ENCODE results near the gene JUND.
"Not testable (repeated sequence)": the region's sequence is repeated elsewhere in the genome, so short reads cannot be mapped to it uniquely, and the experiment has no call there.

Gene JUND

GRCh38 chr19:18281082-18282020 is at the start of gene JUND:
JUND (minus strand) TSS chr19:18281622; CDS start chr19:18281484, 138 bp downstream.
- peak; percentile 98 for DNase-seq

GRCh38 chr19:18330868-18331267 is 49.4 kb upstream of the JUND start:
- no peak for DNase-seq

- DNase-seq, result no peak
These were observed 47.6 kb upstream of the JUND start for GRCh38 chr19:18329035-18329376.

- DNase-seq, result peak; percentile 97
These were observed 47.1 kb upstream of the JUND start for GRCh38 chr19:18328340-18329034.

GRCh38 chr19:18326772-18327171 is 45.4 kb upstream of the JUND start:
- no peak for DNase-seq

- DNase-seq, result not testable (repeated sequence)
These were observed 42.9 kb upstream of the JUND start for GRCh38 chr19:18324373-18324731.

GRCh38 chr19:18322759-18323460 is 41.5 kb upstream of the JUND start, which contains the start of gene LSM4:
LSM4 (minus strand) TSS chr19:18323076; CDS start chr19:18323020, 56 bp downstream.
- DNase-seq, result peak; percentile 98

GRCh38 chr19:18322318-18322758 is 40.9 kb upstream of the JUND start:
- DNase-seq, result peak; percentile 66

- DNase-seq, result peak; percentile 34
These were observed 40.3 kb upstream of the JUND start for GRCh38 chr19:18321734-18322102.

GRCh38 chr19:18320865-18321733 is 39.7 kb upstream of the JUND start:
- peak; percentile 59 for DNase-seq

- peak; percentile 64 for DNase-seq
These were observed 38.2 kb upstream of the JUND start for GRCh38 chr19:18319591-18320135.

- peak; percentile 22 for DNase-seq
These were observed 36.8 kb upstream of the JUND start for GRCh38 chr19:18317961-18318800.

GRCh38 chr19:18313398-18313797 is 32.0 kb upstream of the JUND start:
- no peak for DNase-seq

GRCh38 chr19:18312092-18312534 is 30.7 kb upstream of the JUND start:
- no peak for DNase-seq

- no peak for DNase-seq
These were observed 30.2 kb upstream of the JUND start for GRCh38 chr19:18311502-18312091.

- no peak for DNase-seq
These were observed 29.5 kb upstream of the JUND start for GRCh38 chr19:18310966-18311365.

- DNase-seq, result no peak
These were observed 28.9 kb upstream of the JUND start for GRCh38 chr19:18310118-18310909.

GRCh38 chr19:18309525-18310064 is 28.2 kb upstream of the JUND start:
- DNase-seq, result no peak

- no peak for DNase-seq
These were observed 27.5 kb upstream of the JUND start for GRCh38 chr19:18308948-18309325.

All from inflammatory macrophage treated with lipopolysaccharide for 4 hours (primary cell).